ENCODE data around the gene SRGAP3.

Gene SRGAP3

GRCh38 chr3:9169956-9170850, 79.2 kb downstream of the SRGAP3 start:
- DNase-seq = no peak

GRCh38 chr3:9169326-9169725, 80.1 kb downstream of the SRGAP3 start:
- DNase-seq = no peak

GRCh38 chr3:9168241-9168741, 81.2 kb downstream of the SRGAP3 start:
- DNase-seq = no peak

- no peak for DNase-seq
These were observed 82.2 kb downstream of the SRGAP3 start for GRCh38 chr3:9167222-9167621.

GRCh38 chr3:9165421-9165820, 84.0 kb downstream of the SRGAP3 start:
- no peak for DNase-seq

GRCh38 chr3:9163289-9163688, 86.2 kb downstream of the SRGAP3 start:
- DNase-seq = no peak

- DNase-seq = no peak
These were observed 87.6 kb downstream of the SRGAP3 start for GRCh38 chr3:9161811-9162210.

- DNase-seq = no peak
These were observed 88.1 kb downstream of the SRGAP3 start for GRCh38 chr3:9161298-9161697.

- no peak for DNase-seq
These were observed 90.4 kb downstream of the SRGAP3 start for GRCh38 chr3:9158865-9159630.

GRCh38 chr3:9157651-9158362, 91.6 kb downstream of the SRGAP3 start:
- DNase-seq = no peak

- DNase-seq = no peak
These were observed 92.8 kb downstream of the SRGAP3 start for GRCh38 chr3:9156604-9157003.

- no peak for DNase-seq
These were observed 94.4 kb downstream of the SRGAP3 start for GRCh38 chr3:9155028-9155427.

GRCh38 chr3:9153904-9154619, 95.4 kb downstream of the SRGAP3 start:
- DNase-seq = no peak

GRCh38 chr3:9151240-9151639, 98.2 kb downstream of the SRGAP3 start:
- no peak for DNase-seq

GRCh38 chr3:9149566-9149965, 99.9 kb downstream of the SRGAP3 start:
- no peak for DNase-seq

- DNase-seq = no peak
These were observed 101.6 kb downstream of the SRGAP3 start for GRCh38 chr3:9147896-9148266.

- no peak for DNase-seq
These were observed 102.1 kb downstream of the SRGAP3 start for GRCh38 chr3:9147215-9147895.

- DNase-seq = no peak
These were observed 102.9 kb downstream of the SRGAP3 start for GRCh38 chr3:9146367-9147071.

GRCh38 chr3:9143184-9143583, 106.3 kb downstream of the SRGAP3 start:
- DNase-seq = no peak

GRCh38 chr3:9142362-9142761, 107.1 kb downstream of the SRGAP3 start:
- no peak for DNase-seq

- DNase-seq = no peak
These were observed 107.5 kb downstream of the SRGAP3 start for GRCh38 chr3:9141928-9142289.

Data from NCI-H446 treated with DMSO at 0.1 percent for 48 hours (cell line).